GM18868 (cell line): ENCODE measurements around the gene SPON2.
"Not testable (repeated sequence)": the region's sequence is repeated elsewhere in the genome, so short reads cannot be mapped to it uniquely, and the experiment has no call there.

ENCODE experiments used
- ATAC-seq: cut with Tn5 transposase; IDR thresholded peaks from one replicate; pipeline ENCODE4 v1.9.1; 2021; ENCODE audit warnings: mild to moderate bottlenecking, moderate library complexity; ENCODE audit not compliant: unreplicated experiment

SPON2 gene

DNA sequence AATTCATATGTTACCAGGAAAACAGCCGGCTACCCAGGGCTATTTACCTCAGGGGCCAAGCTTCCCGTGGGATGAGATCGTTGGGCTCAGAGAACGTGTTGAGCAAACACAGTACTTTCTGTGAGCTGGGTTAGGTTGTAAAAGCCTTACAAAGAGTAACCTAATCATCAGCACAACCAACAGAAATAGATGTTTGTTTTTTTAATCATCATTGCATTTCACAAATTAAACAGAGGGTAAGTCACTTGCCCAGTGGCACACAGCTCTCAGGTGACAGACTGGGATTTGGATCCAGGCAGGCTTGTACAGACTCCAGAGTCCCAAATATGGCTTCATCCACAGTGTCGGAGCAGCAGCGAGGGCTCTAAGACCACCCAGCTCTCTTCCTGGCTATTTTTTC is 20.1 kb downstream of the SPON2 start:
- ATAC-seq: no peak

DNA sequence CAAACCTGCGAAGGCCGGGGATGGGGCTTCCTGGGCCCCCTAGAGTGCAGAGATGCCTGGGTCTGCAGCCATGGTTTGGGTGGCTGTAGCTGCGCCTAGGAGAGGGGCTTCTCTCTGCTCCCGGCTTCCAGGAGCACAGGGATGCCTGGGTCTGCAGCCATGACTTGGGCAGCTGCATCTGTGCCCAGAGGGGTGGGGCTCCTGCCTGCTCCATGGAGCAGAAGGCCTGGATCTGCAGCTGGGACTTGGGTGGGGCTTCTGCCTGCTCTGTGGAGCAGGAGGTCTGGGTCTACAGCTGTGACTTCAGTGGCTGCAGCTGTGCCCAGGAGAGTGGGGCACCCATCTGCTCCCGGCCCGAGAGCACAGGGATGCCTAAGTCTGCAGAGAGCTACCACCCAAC is 20.8 kb downstream of the SPON2 start:
- ATAC-seq: no peak

DNA sequence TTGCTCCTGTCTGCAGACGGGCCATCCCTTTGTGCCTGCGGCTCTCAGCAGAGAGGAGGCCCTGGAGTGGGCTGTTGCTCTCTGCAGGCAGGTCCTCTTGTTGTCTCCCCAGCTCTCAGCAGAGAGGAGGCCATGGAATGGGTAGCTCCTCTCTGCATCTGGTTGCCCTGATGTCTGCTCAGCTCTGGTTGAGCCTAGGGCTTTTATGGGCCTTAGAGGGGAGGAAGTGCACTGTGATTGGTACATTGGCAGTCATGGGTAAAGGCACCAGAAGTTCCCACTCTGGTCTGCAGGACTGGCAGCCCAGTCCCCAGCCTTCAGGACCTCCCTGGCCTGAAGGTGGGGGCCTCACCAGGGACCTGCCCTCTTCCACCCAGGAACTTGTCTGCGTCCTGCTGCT is 21.5 kb downstream of the SPON2 start:
- ATAC-seq: no peak

DNA sequence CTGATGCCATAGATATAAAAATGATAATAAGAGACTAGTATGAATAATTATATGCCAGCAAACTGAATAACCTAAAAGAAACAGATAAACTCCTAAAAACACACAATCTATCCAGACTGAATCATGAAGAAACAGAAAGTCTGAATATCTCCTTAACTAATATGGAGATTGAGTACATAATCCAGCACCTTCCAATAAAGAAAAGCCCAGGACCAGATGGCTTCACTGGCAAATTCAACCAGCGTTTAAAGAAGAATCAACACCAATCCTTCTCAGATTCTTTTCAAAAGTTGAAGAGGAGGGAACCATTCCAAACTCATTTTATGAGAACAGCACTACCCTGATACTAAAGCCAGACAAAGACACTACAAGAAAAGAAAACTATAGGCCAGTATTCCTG is 32.5 kb downstream of the SPON2 start:
- ATAC-seq: no peak

DNA sequence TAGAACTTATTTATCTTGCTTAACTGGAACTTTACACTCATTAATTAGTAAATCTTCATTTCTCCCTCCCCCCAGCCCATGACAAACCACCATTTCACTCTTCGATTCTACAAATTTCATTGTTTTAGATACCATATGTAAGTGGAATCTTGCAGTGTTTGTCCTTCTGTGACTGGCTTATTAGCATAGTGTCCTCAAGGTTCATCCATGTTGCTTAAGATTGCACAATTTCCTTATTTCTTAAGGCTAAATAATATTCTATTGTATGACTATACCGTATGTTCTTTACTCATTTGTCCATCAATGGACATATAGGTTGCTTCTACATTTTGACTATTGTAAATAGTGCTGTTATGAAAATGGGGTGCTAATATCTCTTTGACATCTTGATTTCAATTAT is 34.5 kb downstream of the SPON2 start:
- ATAC-seq: no peak

DNA sequence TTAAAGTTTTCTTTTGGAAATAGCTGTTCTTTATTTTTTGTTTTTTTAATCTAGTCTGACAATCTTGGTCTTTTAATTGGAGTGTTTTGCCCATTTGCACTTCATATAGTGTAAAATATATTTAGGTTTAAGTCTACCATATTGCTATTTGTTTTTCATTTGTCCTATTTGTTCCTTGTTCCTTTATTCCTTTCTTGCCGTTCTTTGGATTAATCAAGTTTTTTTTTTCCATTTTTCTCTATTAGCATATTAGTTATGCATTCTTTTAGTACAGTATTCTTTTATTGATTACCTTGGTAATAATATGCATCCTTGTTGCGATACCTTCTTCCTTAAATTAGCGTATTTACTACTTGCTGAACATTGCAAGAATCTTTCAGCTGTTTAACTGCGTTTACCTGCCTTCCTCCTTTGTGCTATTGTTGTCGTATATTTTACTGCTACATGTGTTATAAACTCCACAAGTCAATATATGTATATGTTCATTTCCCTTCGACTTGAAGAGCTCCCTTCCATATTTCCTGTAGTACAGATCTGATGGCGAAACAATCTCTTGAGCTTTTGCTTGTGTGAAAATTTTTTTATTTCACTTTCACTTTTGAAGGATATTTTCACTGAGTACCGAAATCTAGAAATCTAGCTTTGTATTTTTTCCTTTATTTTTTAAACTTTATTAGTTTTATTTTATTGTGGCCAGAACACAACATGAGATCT is 35.2 kb downstream of the SPON2 start:
- no peak for ATAC-seq

DNA sequence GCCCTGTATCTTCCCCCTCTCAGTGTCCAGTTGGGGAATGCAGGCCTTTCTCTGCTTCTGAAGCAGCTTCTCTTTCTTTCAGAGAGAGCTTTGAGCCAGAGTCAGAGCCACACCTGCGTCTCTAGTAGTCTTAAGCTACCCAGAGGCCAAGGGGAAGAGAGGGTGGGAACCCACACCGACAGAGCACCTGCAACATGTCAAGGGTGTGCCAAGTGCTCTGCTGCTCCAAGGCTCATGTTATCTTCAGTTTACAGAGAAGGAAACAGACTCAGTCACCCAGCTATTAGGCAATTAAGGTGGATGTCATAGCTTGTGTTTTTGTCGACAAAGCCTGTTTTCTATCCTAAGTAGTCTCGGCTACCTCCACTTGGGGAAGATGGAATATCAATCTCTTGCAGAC is 36.3 kb downstream of the SPON2 start:
- no peak for ATAC-seq

DNA sequence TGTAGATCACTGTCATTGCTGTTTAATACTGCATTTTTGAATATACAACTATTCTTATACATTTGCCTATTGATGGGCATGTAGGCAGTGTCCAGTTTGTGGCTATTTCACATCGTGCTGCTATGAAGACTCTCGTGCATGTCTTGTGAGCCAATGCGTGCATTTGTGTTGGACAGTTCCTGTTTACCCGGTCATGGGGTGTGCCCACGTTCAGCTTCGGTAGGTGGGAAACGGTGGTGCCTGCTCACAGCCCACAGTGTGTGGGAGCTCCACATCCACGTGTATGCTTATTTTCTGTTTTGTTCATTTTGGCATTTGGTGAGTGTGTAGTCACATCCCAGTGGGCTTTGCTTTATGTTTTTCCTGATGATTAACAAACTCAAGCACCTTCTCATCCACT is 39.4 kb downstream of the SPON2 start:
- ATAC-seq: no peak

DNA sequence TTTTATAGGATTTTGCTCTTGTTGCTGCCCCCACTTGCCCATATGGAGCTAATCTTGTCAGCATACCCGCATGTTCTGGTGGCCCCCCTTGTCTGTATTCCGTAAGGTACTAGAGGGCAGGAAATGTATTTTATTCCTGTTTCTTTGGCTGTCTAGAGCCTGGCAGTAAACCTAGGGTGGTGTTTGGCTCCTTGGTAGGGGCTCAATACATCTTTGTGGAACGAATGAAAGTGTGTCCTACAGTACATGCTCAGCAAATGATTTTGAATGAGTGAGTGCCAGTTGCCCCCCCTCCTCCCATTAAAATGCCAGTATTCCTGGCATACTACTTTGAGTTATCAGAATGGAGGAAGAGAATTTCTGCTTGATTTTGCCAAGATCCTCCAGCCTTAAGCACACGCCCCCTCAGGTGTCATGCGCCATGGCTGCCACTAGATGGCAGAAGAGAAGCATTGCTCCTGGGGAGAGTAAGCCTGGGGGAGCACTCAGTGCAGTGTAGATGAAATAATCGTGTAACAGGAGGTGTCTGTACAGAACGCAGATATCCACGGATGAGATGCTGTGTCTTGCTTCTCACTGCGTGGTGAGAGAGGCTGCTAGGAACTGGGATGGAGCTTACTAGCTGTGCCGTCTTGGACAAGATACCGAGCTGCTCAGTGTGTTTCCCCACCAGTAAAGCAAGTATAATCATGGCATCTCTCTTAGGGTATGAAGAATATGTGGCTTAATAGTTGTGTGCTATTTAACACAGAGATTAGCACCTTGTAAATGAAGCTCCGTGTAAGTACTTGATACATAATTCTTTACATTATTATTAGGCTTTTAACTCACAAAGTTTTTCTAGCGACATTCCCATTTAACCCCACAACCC is 41.8 kb downstream of the SPON2 start:
- ATAC-seq: peak; percentile 78

DNA sequence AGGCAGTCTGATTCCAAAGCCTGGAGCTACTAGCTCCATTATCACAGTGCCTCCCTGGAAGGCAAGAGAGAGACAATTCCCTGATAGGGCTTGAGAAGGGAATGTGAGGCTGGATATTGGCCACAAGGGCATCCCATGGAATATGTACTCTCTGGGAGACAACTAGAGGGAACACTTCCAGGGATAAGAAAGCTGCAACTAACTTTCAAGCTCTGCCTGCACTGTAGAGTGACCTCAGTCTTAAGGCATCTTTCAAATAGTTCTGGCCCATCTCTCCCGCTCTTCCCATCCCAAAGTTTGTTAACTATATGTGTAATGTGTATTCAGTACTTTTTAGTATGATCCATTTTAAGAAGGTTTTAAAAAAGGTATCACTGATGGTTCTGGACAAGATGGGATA is 45.9 kb downstream of the SPON2 start:
- no peak for ATAC-seq

DNA sequence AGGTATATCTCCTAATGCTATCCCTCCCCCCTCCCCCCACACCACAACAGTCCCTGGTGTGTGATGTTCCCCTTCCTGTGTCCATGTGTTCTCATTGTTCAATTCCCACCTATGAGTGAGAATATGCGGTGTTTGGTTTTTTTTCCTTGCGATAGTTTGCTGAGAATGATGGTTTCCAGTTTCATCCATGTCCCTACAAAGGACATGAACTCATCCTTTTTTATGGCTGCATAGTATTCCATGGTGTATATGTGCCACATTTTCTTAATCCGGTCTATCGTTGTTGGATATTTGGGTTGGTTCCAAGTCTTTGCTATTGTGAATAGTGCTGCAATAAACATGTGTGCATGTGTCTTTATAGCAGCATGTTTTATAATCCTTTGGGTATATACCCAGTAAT is 46.9 kb downstream of the SPON2 start:
- not testable (repeated sequence) for ATAC-seq

DNA sequence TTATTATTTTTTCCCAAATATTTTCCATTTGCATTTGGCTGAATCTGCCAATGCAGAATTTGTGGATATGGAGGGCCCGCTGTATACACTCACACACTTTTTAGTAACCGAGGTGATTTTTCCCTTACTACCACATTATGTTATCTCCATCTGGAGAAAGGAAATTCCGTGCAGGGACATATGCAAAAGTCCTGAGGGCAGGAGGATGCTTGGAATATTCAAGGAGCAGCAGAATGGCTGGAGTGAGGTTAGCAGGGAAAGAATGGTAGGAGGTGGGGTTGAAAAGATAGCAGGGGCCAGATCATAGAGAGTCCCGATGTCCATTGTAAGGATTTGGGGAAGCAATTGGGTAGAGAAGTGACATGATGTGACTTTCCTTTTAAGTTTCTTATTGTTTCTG is 47.6 kb downstream of the SPON2 start:
- no peak for ATAC-seq

DNA sequence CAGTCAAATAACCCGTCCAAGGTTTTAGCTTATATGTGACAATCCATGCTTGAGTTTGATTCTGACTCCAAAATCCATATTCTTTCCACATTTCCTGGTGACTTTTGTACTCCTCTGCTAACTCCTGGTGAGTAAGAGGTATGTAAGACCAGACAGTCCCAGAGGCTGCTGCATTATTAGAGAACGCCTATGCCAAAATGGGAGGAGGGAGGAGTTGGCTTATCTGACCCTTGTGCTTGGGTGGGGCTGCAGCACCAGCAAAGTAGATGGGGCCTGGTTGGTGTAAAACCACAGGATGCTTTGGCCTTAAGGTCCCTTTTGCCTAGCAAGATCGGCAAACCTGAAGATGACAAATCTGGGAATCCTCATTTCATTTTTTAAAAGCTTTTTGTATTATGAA is 49.9 kb downstream of the SPON2 start:
- no peak for ATAC-seq
